Calu3 (cell line): Measurements from ENCODE around the gene IQCM. TPM values are rescaled to one million over a fixed set of nuclear protein-coding genes. Genes with fewer than 3 reads are reported as not detected.
A peak's percentile ranks its signal among the peaks of the same experiment; 100 is the strongest.

Source experiments
- BruUV-seq: library from RNA; stranded (reverse); fragments of 400-500 nt; replicated peaks from 2 replicates; lab custom pipeline; 2021; lab: Mats Ljungman, UMichigan
- CTCF ChIA-PET: fragments of 300-600 bp; sonication (Branson Sonifier 250); formaldehyde crosslinking; loops from one replicate; lab custom pipeline; 2022; ENCODE audit warnings: antibody characterized with exemption; lab: Charles Lee
- DNase-seq: peaks from one replicate; pipeline ENCODE4 v3.0.0; 2022
- H3K27ac Mint-ChIP-seq: one replicate; pipeline ENCODE4 v1.8.0; 2022; ENCODE audit warnings: mixed read lengths; ENCODE audit not compliant: unreplicated experiment
- H3K27me3 Mint-ChIP-seq: one replicate; pipeline ENCODE4 v1.8.0; 2022; ENCODE audit warnings: mixed read lengths; ENCODE audit not compliant: unreplicated experiment
- H3K36me3 Mint-ChIP-seq: one replicate; pipeline ENCODE4 v1.8.0; 2022; ENCODE audit warnings: mild to moderate bottlenecking, moderate library complexity, mixed read lengths; ENCODE audit not compliant: insufficient read depth, unreplicated experiment
- H3K4me1 Mint-ChIP-seq: one replicate; pipeline ENCODE4 v1.8.0; 2022; ENCODE audit warnings: mild to moderate bottlenecking, low read depth, mixed read lengths; ENCODE audit not compliant: unreplicated experiment
- H3K4me3 Mint-ChIP-seq: one replicate; pipeline ENCODE4 v1.8.0; 2022; ENCODE audit warnings: mild to moderate bottlenecking, low read depth, moderate library complexity, mixed read lengths; ENCODE audit not compliant: unreplicated experiment
- H3K9me3 Mint-ChIP-seq: one replicate; pipeline ENCODE4 v1.8.0; 2022; ENCODE audit warnings: low read depth, mixed read lengths; ENCODE audit not compliant: unreplicated experiment
- CTCF ChIP-seq: fragments of 200-600 bp; IDR thresholded peaks from one replicate; pipeline ENCODE4 v1.8.0; 2022; ENCODE audit warnings: antibody characterized with exemption; ENCODE audit not compliant: unreplicated experiment
- intact Hi-C: fragments of 100-400 bp; cut with micrococcal nuclease; formaldehyde crosslinking; loops from one replicate; pipeline ENCODE4 v1.10.0; 2022; ENCODE audit not compliant: unreplicated experiment
- total RNA-seq: library from RNA; stranded (reverse); gene quantifications from 2 replicates; pipeline ENCODE4 v1.2.3, GENCODE V29; 2022

IQCM gene
- total RNA-seq, 1 experiment from 2014 or later, result not detected

- H3K27me3 Mint-ChIP-seq, result no peaks in the 10 kb centered on the region
- intact Hi-C loops, result no loop called here
- no peak overlapping the region for H3K4me3 Mint-ChIP-seq
- no peaks in the 10 kb centered on the region for H3K9me3 Mint-ChIP-seq
- H3K36me3 Mint-ChIP-seq, result peaks cover 4% of the 10 kb centered on the region
- no TSS peak for BruUV-seq
- H3K27ac Mint-ChIP-seq, result peak overlapping the region; percentile 8
- peaks cover 29% of the 10 kb centered on the region for H3K4me1 Mint-ChIP-seq
- no peak for DNase-seq
- TF ChIP-seq CTCF, result no peak
- CTCF ChIA-PET, result no interaction called here
Measured at GRCh38 chr4:149785696-149786431, 29.8 kb downstream of the IQCM start.

GRCh38 chr4:149784018-149784417 lies 31.6 kb downstream of the IQCM start:
- no peak for DNase-seq
- no peak overlapping the region for H3K4me3 Mint-ChIP-seq
- peaks cover 29% of the 10 kb centered on the region for H3K4me1 Mint-ChIP-seq
- no TSS peak for BruUV-seq
- H3K27me3 Mint-ChIP-seq, result no peaks in the 10 kb centered on the region
- intact Hi-C loops, result no loop called here
- CTCF ChIA-PET, result no interaction called here
- no peak for TF ChIP-seq CTCF
- no peaks in the 10 kb centered on the region for H3K36me3 Mint-ChIP-seq
- H3K9me3 Mint-ChIP-seq, result no peaks in the 10 kb centered on the region
- peak overlapping the region; percentile 11 for H3K27ac Mint-ChIP-seq

- H3K4me1 Mint-ChIP-seq, result peaks cover 25% of the 10 kb centered on the region
- intact Hi-C loops, result no loop called here
- no peak overlapping the region for H3K4me3 Mint-ChIP-seq
- no peak for TF ChIP-seq CTCF
- no TSS peak for BruUV-seq
- H3K27ac Mint-ChIP-seq, result peak overlapping the region; percentile 21
- H3K27me3 Mint-ChIP-seq, result no peaks in the 10 kb centered on the region
- H3K9me3 Mint-ChIP-seq, result no peaks in the 10 kb centered on the region
- H3K36me3 Mint-ChIP-seq, result no peaks in the 10 kb centered on the region
- DNase-seq, result no peak
- CTCF ChIA-PET, result no interaction called here
Measured at GRCh38 chr4:149781150-149781549, 34.5 kb downstream of the IQCM start.

GRCh38 chr4:149768477-149768876 lies 47.2 kb downstream of the IQCM start:
- intact Hi-C loops, result no loop called here
- no peaks in the 10 kb centered on the region for H3K27me3 Mint-ChIP-seq
- DNase-seq, result no peak
- no peak for TF ChIP-seq CTCF
- no peaks in the 10 kb centered on the region for H3K36me3 Mint-ChIP-seq
- no peak overlapping the region for H3K4me3 Mint-ChIP-seq
- H3K27ac Mint-ChIP-seq, result no peak overlapping the region
- H3K9me3 Mint-ChIP-seq, result no peaks in the 10 kb centered on the region
- BruUV-seq, result no TSS peak
- CTCF ChIA-PET, result no interaction called here
- H3K4me1 Mint-ChIP-seq, result peaks cover 8% of the 10 kb centered on the region
